Measurements from ENCODE around the gene SCARB1. TPM values are rescaled to one million over a fixed set of nuclear protein-coding genes. Genes with fewer than 3 reads are reported as not detected.

Gene SCARB1
- total and polyA plus RNA-seq, 2 of the 13 experiments (the other 11 are each of a cell fraction or from before 2014, with no cell fraction given): 63.4 to 160 TPM

GRCh38 chr12:124888260-124888659, 24.6 kb upstream of the SCARB1 start:
- H3K79me2 ChIP-seq (ENCODE audit: insufficient read depth, low read length): no peaks in the 10 kb centered on the region
- no peak overlapping the region for H3K4me3 ChIP-seq (replicated peaks in 1 of 3; ENCODE audit: insufficient read depth in 1 of 3, low read depth in 2 of 3, low read length in 3 of 3)
- DNase-seq (ENCODE audit: low spot score) (no peak), FAIRE-seq (no peak), ATAC-seq (no peak)
- WGBS (ENCODE audit: low lambda C conversion rate): 61% methylated on average over 2 of the region's 2 CpGs
- no peak overlapping the region for H2AFZ ChIP-seq (ENCODE audit: low read length)
- no peaks in the 10 kb centered on the region for H3K27me3 ChIP-seq (ENCODE audit: control insufficient read depth in 1 of 2, insufficient read depth in 2 of 2, low read length in 2 of 2)
- peaks cover 0 to 4% of the 10 kb centered on the region in 2 experiments; a peak in 2 of 5 replicates for H3K36me3 ChIP-seq (replicated peaks in 1 of 2; ENCODE audit: control insufficient read depth in 1 of 2, insufficient read depth in 2 of 2, low read length in 2 of 2)
- no TSS peak for BruUV-seq (replicated peaks)
- intact Hi-C loops (cut with micrococcal nuclease; ENCODE audit: unreplicated experiment) (no loop called here), in situ Hi-C loops (cut with HindIII; ENCODE audit: extremely low pct_ligation_motif_present, low pct_unique_long_range_greater_than_20kb) (no loop called here)
- no peaks in the 10 kb centered on the region for H3K9me3 ChIP-seq (ENCODE audit: low read length)
- POLR2A ChIA-PET: interaction anchor here (1.2 to 1.8 kb wide), 5 partner anchors 12 to 60 kb away, joined by 4 to 10 read pairs (median 5); no protein-coding TSS in a partner anchor
- H3K27ac ChIP-seq (ENCODE audit: extremely low read length, insufficient read depth, low read length): peak overlapping the region; percentile 12
- H3K9ac ChIP-seq (ENCODE audit: insufficient read depth, low read depth, low read length): no peak overlapping the region
- peaks cover 55% of the 10 kb centered on the region for H3K4me1 ChIP-seq (ENCODE audit: insufficient read depth, low read length)
- H4K20me1 ChIP-seq (ENCODE audit: insufficient read depth, low read length): no peaks in the 10 kb centered on the region
- CTCF ChIA-PET (ENCODE audit: low intra/inter-chr PET ratio, low total read pairs): no interaction called here
- no peak overlapping the region for H3K4me2 ChIP-seq (ENCODE audit: low read depth, low read length)
- TF ChIP-seq ZNF251 (CRISPR knock-in tag; IDR thresholded peaks at IDR 0.05) (no peak), SCMH1 (CRISPR knock-in tag; IDR thresholded peaks at IDR 0.05; ENCODE audit: borderline replicate concordance) (no peak), FOXK1 (CRISPR knock-in tag; IDR thresholded peaks at IDR 0.05; ENCODE audit: borderline replicate concordance, low read depth) (no peak), IRF9 (CRISPR knock-in tag; IDR thresholded peaks at IDR 0.05; ENCODE audit: borderline replicate concordance) (no peak), XRCC5 (optimal IDR thresholded peaks at IDR 0.05; ENCODE audit: low read length) (no peak), CHCHD3 (CRISPR knock-in tag; IDR thresholded peaks at IDR 0.05) (no peak), DNMT1 (CRISPR knock-in tag; IDR thresholded peaks at IDR 0.05) (no peak), BCL6 (CRISPR knock-in tag; IDR thresholded peaks at IDR 0.05) (no peak), HOXA7 (CRISPR knock-in tag; IDR thresholded peaks at IDR 0.05) (no peak), ZNF639 (CRISPR knock-in tag; conservative IDR thresholded peaks at IDR 0.05) (no peak), CEBPB (IDR thresholded peaks at IDR 0.05; ENCODE audit: borderline replicate concordance, low read depth, low read length) (0 out of 2 replicates have a peak, but pooled peaks have one; percentile 1), ZNF432 (CRISPR knock-in tag; IDR thresholded peaks at IDR 0.05; ENCODE audit: borderline replicate concordance) (no peak), CBX1 (IDR thresholded peaks at IDR 0.05; ENCODE audit: low read depth) (no peak), CEBPG (CRISPR knock-in tag; IDR thresholded peaks at IDR 0.05) (peak; percentile 31; the same call in 1 of the 2 replicates), ZBTB26 (CRISPR knock-in tag; IDR thresholded peaks at IDR 0.05; ENCODE audit: borderline replicate concordance) (no peak), ARID5B (CRISPR knock-in tag; IDR thresholded peaks at IDR 0.05) (0 out of 2 replicates have a peak, but pooled peaks have one; percentile 9), TOPORS (CRISPR knock-in tag; IDR thresholded peaks at IDR 0.05) (no peak), ZMYM3 (CRISPR knock-in tag; IDR thresholded peaks at IDR 0.05) (peak; percentile 52; the same call in 1 of the 2 replicates)
